ENCODE measurements around the gene DAD1.
A peak's percentile ranks its signal among the peaks of the same experiment; 100 is the strongest.

The DAD1 gene

DNA sequence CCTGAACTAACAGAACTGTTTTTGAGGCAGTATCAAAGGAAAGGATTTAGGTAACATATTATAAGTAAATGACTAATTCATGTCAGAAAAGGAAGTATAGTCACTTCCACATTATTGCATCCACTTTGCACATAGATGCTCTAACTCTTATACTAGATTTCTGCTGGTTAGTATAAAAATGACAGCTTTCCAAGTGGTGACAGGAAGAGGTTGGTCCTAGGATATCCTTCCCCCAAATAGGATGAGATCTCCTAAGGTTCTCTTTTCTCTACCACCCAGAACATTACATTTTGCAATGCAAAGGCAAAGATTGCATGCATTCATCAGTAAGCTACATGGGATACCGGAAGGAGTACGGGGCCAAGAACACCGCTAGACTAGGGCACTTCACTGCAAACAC, 15.2 kb downstream of the DAD1 start:
- TF ChIP-seq, protein P1, sequence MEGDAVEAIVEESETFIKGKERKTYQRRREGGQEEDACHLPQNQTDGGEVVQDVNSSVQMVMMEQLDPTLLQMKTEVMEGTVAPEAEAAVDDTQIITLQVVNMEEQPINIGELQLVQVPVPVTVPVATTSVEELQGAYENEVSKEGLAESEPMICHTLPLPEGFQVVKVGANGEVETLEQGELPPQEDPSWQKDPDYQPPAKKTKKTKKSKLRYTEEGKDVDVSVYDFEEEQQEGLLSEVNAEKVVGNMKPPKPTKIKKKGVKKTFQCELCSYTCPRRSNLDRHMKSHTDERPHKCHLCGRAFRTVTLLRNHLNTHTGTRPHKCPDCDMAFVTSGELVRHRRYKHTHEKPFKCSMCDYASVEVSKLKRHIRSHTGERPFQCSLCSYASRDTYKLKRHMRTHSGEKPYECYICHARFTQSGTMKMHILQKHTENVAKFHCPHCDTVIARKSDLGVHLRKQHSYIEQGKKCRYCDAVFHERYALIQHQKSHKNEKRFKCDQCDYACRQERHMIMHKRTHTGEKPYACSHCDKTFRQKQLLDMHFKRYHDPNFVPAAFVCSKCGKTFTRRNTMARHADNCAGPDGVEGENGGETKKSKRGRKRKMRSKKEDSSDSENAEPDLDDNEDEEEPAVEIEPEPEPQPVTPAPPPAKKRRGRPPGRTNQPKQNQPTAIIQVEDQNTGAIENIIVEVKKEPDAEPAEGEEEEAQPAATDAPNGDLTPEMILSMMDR (IDR thresholded peaks at IDR 0.05; ENCODE audit: low read depth, low read length, missing control alignments): no peak
- no peak for DNase-seq (ENCODE audit: low read depth)

DNA sequence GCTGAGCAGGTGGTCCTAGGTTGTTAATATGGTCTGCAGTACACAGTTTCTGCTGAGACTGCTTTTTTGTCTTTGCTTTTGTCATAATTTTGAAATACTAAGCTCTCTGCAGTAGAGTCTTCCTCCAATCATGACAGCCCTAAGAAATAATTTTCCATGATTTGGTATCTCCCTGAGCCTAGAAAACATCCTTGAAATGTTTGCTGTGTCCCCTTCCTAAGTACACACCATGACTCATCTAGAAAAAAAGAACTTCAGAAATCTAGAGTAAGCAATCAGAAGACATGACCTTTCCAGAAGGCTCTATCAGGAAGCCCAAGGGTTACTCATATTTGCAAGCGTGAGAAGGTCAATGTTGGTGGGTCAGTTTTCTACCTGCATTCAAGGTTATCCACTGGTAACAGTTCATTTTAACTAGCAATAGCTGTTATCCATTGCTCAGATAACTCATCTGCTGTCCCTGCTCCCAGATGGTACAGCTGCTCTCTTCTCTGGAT, 16.4 kb downstream of the DAD1 start:
- in situ Hi-C loops (cut with HindIII; ENCODE audit: low sequenced_read_pairs): no loop called here
- TF ChIP-seq, protein P1 (IDR thresholded peaks at IDR 0.05; ENCODE audit: low read depth, low read length, missing control alignments): no peak
- peak; percentile 37 for DNase-seq (ENCODE audit: low read depth)

More for the DNA sequence above, 15.2 kb downstream of the DAD1 start:
- in situ Hi-C loops (cut with HindIII; ENCODE audit: low sequenced_read_pairs): no loop called here
- H3K4me3 ChIP-seq (ENCODE audit: low read depth, low read length): no peak overlapping the region

DNA sequence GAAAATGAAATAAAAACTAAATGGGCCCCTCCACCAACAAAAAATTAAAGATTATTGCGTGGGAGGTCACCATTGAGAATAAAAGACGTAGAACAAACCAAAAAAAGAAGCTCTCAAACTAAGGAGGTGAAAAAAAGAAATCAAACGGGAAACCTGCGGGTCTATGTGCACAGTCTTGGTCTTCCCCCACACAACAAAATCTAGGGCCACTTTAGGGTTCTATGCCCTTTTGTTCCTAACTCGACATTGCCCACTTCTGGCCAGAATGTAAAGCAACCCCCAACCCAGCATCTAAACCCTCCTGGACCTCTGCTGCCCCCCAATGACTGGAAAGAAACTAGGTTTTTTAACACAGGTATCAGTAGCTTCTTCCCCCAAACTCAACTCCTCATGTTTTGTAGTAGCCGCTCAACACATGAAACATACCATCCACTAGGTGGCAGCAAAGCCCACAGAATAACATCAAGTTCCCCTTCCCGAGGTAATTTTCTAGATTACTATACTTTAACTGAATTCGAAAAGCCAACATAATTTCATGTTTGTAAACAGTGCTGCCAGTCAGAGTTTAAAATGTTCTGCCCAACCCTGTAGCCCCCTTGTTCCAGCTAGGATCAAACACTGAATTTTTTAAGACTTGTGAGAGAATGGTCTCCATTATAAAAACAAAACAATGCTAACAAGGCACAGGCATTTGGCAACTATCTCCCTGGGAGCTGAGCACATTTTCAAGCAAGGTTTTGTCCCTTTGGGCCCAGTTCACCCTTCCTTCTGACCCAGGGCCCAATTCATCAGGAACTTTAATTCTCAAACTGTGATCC, 18.7 kb downstream of the DAD1 start:
- TF ChIP-seq, protein P1 (IDR thresholded peaks at IDR 0.05; ENCODE audit: low read depth, low read length, missing control alignments): peak; percentile 73
- peak; percentile 89 for DNase-seq (ENCODE audit: low read depth)
- H3K4me3 ChIP-seq (ENCODE audit: low read depth, low read length): no peak overlapping the region
- in situ Hi-C loops (cut with HindIII; ENCODE audit: low sequenced_read_pairs): no loop called here

More for the DNA sequence above, 16.4 kb downstream of the DAD1 start:
- no peak overlapping the region for H3K4me3 ChIP-seq (ENCODE audit: low read depth, low read length)

DNA sequence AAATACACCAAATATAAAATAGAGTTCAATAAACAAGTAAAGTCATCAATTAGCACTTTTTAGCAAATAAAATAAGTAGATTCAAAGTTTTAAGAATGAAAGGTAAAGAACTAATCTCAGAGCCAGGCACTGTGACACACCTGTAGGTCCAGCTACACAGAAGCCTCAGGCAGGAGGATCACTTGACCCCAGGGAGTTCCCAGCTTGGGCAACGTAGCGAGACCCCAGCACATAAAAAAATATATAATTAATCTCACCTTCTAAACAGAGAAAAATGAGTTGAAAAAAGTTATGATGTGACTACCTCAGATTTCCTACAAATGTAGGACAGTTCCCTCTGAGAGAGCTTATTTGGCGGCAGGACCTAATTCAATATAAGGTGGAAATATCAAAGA, 19.3 kb downstream of the DAD1 start:
- TF ChIP-seq, protein P1 (IDR thresholded peaks at IDR 0.05; ENCODE audit: low read depth, low read length, missing control alignments): no peak
- no peak overlapping the region for H3K4me3 ChIP-seq (ENCODE audit: low read depth, low read length)
- DNase-seq (ENCODE audit: low read depth): no peak
- in situ Hi-C loops (cut with HindIII; ENCODE audit: low sequenced_read_pairs): no loop called here

DNA sequence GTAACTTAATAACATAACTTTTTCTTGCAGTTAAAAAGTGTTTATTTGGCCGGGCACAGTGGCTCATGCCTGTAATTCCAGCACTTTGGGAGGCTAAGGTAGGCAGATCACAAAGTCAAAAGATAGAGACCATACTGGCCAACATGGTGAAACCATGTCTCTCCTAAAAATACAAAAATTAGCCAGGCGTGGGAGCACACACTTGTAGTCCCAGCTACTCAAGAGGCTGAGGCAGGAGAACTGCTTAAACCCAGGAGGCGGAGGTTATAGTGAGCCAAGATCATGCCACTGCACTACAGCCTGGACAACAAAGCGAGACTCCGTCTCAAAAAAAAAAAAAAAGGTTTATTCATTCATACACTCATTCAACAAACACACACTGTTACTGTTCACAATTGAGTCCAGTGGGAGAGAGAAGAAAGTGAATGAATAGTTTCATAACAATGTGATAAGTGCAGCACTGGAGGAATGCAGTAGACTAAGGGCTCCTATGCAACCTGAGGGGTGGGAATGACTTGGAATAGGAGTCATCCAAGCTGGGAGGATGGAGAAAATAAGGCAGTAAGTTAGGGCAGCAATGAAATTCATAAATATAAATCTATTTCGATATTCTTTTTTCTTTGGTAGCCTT, 19.8 kb downstream of the DAD1 start:
- no peak for DNase-seq (ENCODE audit: low read depth)
- in situ Hi-C loops (cut with HindIII; ENCODE audit: low sequenced_read_pairs): no loop called here
- TF ChIP-seq, protein P1 (IDR thresholded peaks at IDR 0.05; ENCODE audit: low read depth, low read length, missing control alignments): no peak
- H3K4me3 ChIP-seq (ENCODE audit: low read depth, low read length): no peak overlapping the region

DNA sequence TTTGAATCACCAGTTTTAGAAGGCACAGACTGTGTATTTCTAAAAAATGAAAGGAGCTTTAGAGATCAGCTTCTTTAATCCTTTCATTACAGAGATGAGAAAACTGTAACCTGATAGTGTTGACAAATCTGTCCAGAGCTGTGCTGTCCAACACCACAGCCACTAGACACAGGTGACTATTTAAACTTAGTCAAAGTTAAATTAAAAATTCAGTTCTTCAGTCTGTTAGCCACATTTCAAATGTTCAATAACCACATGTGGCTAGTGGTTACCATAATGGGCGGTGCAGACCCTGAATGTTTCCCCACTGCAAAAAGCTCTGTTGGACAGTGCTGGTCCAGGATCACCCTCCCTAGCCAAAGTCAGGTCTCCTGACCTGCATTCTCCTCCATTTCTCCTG, 21.6 kb downstream of the DAD1 start:
- in situ Hi-C loops (cut with HindIII; ENCODE audit: low sequenced_read_pairs): no loop called here
- no peak overlapping the region for H3K4me3 ChIP-seq (ENCODE audit: low read depth, low read length)
- no peak for DNase-seq (ENCODE audit: low read depth)

More for the DNA sequence above, 21.6 kb downstream of the DAD1 start:
- TF ChIP-seq, protein P1 (IDR thresholded peaks at IDR 0.05; ENCODE audit: low read depth, low read length, missing control alignments): no peak
